ENCODE data around the gene SUPT3H. TPM values are rescaled to one million over a fixed set of nuclear protein-coding genes. Genes with fewer than 3 reads are reported as not detected.

The SUPT3H gene
- polyA plus RNA-seq, 1 donor (not counting 4 experiments of a cell fraction or from before 2014, with no cell fraction given): 7.6 TPM

- H3K79me2 ChIP-seq (ENCODE audit: control insufficient read depth, insufficient read depth, low read length): no peaks in the 10 kb centered on the region
- no peak overlapping the region for H3K9ac ChIP-seq (ENCODE audit: control insufficient read depth, extremely low read depth, insufficient read depth, low read length)
- no peak overlapping the region for H3K4me3 ChIP-seq (ENCODE audit: control insufficient read depth in 2 of 3, extremely low read depth in 1 of 3, insufficient read depth in 2 of 3, low read depth in 1 of 3, low read length in 3 of 3)
- DNase-seq (ENCODE audit: low read depth, low spot score): no peak
- H3K27me3 ChIP-seq (ENCODE audit: control insufficient read depth, extremely low read depth, insufficient read depth, low read length): no peaks in the 10 kb centered on the region
- H3K4me1 ChIP-seq (ENCODE audit: control insufficient read depth, extremely low read depth, insufficient read depth, low read length): no peaks in the 10 kb centered on the region
- no peaks in the 10 kb centered on the region for H4K20me1 ChIP-seq (ENCODE audit: control insufficient read depth, extremely low read depth, insufficient read depth, low read length)
- TF ChIP-seq EZH2 (IDR thresholded peaks at IDR 0.05; ENCODE audit: low read length): no peak
- TF ChIP-seq CTCF (optimal IDR thresholded peaks at IDR 0.05 in 1 of 3, IDR thresholded peaks at IDR 0.05 in 1 of 3, conservative IDR thresholded peaks at IDR 0.05 in 1 of 3; ENCODE audit: extremely low read depth in 1 of 3, insufficient read depth in 2 of 3, low read length in 3 of 3): no peak
- H3K9me3 ChIP-seq (ENCODE audit: control insufficient read depth, low read depth, low read length): no peaks in the 10 kb centered on the region
- no peak for FAIRE-seq
- H3K27ac ChIP-seq (ENCODE audit: control insufficient read depth, insufficient read depth, low read length): no peak overlapping the region
- no peak overlapping the region for H2AFZ ChIP-seq (ENCODE audit: control insufficient read depth, low read length)
- H3K4me2 ChIP-seq (ENCODE audit: control insufficient read depth, extremely low read depth, insufficient read depth, low read depth, low read length): no peak overlapping the region
- H3K36me3 ChIP-seq (ENCODE audit: control insufficient read depth in 2 of 2, extremely low read depth in 1 of 2, insufficient read depth in 2 of 2, low read length in 2 of 2): no peaks in the 10 kb centered on the region
- dilution Hi-C loops (cut with MboI; ENCODE audit: extremely low pct_ligation_motif_present, low sequenced_read_pairs): no loop called here
- H3K9me1 ChIP-seq (ENCODE audit: control insufficient read depth, extremely low read depth, insufficient read depth, low read length): no peaks in the 10 kb centered on the region
Measured at GRCh38 chr6:44942798-44943197, 434.9 kb downstream of the SUPT3H start.

GRCh38 chr6:44942201-44942600 is 435.5 kb downstream of the SUPT3H start:
- Histone ChIP-seq H3K27ac (ENCODE audit: control insufficient read depth, insufficient read depth, low read length) (no peak overlapping the region), H3K4me3 (ENCODE audit: control insufficient read depth in 2 of 3, extremely low read depth in 1 of 3, insufficient read depth in 2 of 3, low read depth in 1 of 3, low read length in 3 of 3) (no peak overlapping the region), H3K9me3 (ENCODE audit: control insufficient read depth, low read depth, low read length) (no peaks in the 10 kb centered on the region), H3K4me1 (ENCODE audit: control insufficient read depth, extremely low read depth, insufficient read depth, low read length) (no peaks in the 10 kb centered on the region), H3K9ac (ENCODE audit: control insufficient read depth, extremely low read depth, insufficient read depth, low read length) (no peak overlapping the region), H2AFZ (ENCODE audit: control insufficient read depth, low read length) (no peak overlapping the region), H3K27me3 (ENCODE audit: control insufficient read depth, extremely low read depth, insufficient read depth, low read length) (no peaks in the 10 kb centered on the region), H3K79me2 (ENCODE audit: control insufficient read depth, insufficient read depth, low read length) (no peaks in the 10 kb centered on the region), H3K4me2 (ENCODE audit: control insufficient read depth, extremely low read depth, insufficient read depth, low read depth, low read length) (no peak overlapping the region), H3K9me1 (ENCODE audit: control insufficient read depth, extremely low read depth, insufficient read depth, low read length) (no peaks in the 10 kb centered on the region), H4K20me1 (ENCODE audit: control insufficient read depth, extremely low read depth, insufficient read depth, low read length) (no peaks in the 10 kb centered on the region), H3K36me3 (ENCODE audit: control insufficient read depth in 2 of 2, extremely low read depth in 1 of 2, insufficient read depth in 2 of 2, low read length in 2 of 2) (no peaks in the 10 kb centered on the region)
- TF ChIP-seq EZH2 (IDR thresholded peaks at IDR 0.05; ENCODE audit: low read length) (no peak), CTCF (optimal IDR thresholded peaks at IDR 0.05 in 1 of 3, IDR thresholded peaks at IDR 0.05 in 1 of 3, conservative IDR thresholded peaks at IDR 0.05 in 1 of 3; ENCODE audit: extremely low read depth in 1 of 3, insufficient read depth in 2 of 3, low read length in 3 of 3) (no peak)
- no peak for DNase-seq (ENCODE audit: low read depth, low spot score)
- dilution Hi-C loops (cut with MboI; ENCODE audit: extremely low pct_ligation_motif_present, low sequenced_read_pairs): no loop called here
- no peak for FAIRE-seq
